HG02870 (cell line): ENCODE results near the gene TOPBP1.
A peak's percentile ranks its signal among the peaks of the same experiment; 100 is the strongest.
"Not testable (repeated sequence)": the region's sequence is repeated elsewhere in the genome, so short reads cannot be mapped to it uniquely, and the experiment has no call there.

ENCODE experiments used
- ATAC-seq: cut with Tn5 transposase; IDR thresholded peaks from one replicate; pipeline ENCODE4 v1.9.1; 2021; ENCODE audit warnings: mild to moderate bottlenecking, moderate library complexity; ENCODE audit not compliant: unreplicated experiment

Gene TOPBP1

GRCh38 chr3:133573054-133573628, 88.6 kb downstream of the TOPBP1 start:
- peak; percentile 72 for ATAC-seq

DNA sequence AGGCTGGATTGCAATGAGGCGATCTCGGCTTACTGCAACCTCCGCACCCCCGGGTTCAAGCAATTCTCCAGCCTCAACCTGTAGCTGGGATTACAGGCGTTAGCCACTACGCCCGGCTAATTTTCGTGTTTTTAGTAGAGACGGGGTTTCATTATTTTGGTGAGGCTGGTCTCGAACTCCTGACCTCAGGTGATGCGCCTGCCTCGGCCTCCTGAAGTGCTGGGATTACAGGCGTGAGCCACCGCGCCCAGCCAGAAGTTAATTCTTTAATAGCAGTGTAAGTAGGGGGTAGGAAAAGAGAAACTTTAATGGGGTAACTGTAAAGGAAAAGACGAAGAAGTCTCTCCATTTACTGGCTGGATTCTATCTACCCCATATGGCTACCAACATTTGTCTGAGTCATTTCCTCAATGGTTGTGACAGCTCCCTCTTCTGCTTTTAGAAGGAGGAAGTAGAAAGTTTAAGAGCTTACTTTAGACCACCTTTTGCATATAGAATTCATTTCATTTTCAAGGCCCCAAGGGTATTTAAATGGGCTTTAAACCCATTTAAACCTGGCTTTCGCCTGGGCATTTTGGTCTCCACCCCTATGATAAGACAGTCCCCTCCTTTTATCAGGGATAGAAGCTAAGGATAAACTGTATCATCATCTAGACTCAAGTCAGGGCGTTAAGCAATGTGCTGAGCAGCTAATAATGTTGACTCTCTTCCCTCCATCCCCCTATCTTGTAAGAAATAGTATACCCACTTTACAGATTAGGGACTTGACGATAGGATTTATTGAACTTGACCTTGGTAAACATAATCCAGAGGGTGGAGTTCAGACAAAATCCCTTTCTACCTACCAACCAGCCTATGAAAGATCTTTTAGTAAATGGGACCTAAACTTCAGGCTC, 89.3 kb downstream of the TOPBP1 start:
- no peak for ATAC-seq

GRCh38 chr3:133570937-133571320, 90.8 kb downstream of the TOPBP1 start:
- ATAC-seq = no peak

DNA sequence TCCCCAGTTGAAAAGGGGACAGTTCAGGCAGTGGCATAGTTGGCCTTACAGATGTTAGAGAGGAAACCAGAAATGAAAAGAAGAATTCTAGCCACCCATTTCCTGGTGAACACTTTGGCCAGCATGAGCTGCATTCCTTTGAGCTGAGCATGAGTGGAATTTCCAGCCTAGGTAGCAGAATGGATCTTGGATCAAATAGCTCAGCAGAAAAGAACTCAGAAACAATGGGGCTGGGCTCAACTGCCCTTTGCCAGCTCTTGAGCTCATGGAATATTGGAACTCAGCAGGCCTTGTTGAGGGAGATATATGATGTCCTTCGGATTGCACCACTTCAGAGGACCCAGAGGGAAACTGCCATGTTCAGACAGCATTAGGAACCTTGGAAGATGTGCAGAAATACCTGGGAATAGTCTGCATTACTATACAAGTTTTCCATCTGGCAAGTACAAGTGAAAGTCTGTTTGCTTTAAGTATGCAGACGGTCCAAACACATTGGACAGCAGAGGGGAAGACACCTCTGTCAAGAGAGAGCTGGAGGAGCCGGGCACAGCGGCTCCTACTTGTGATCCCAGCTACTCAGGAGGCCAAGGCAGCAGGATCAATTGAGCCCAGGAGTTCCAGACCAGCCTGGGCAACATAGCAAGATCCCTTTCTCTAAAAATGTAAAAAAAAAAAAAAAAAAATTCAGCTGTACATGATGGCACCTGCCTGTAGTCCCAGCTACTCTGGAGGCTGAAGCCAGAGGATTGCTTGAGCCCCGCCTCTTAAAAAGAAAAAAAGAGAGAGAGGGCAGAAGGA, 91.4 kb downstream of the TOPBP1 start:
- no peak for ATAC-seq

- ATAC-seq = no peak
These were observed 93.3 kb downstream of the TOPBP1 start for GRCh38 chr3:133568294-133569014.

- no peak for ATAC-seq
These were observed 97.9 kb downstream of the TOPBP1 start for GRCh38 chr3:133563816-133564215.

GRCh38 chr3:133563186-133563591, 98.6 kb downstream of the TOPBP1 start:
- no peak for ATAC-seq

DNA sequence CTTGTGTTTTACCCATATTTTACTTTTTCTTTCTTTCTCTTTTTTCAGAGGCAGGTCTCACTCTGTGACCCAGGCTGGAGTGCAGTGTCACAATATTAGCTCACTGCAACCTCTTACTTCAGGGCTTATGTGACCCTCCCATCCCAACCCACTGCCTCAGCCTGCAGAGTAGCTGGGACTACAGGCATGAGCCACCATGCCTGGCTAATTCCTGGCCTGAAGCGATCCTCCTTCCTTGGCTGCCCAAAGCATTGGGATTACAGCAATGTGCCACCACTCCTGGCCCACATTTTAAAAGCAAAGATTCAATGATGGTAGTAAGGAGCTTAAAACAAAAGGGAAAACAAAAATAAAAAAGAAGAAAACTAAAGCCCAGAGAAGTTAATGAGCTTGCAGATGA, 99.4 kb downstream of the TOPBP1 start:
- no peak for ATAC-seq

GRCh38 chr3:133561679-133562078, 100.1 kb downstream of the TOPBP1 start:
- no peak for ATAC-seq

GRCh38 chr3:133551589-133551988, 110.2 kb downstream of the TOPBP1 start:
- not testable (repeated sequence) for ATAC-seq
